CD4-positive, alpha-beta T cell treated with Interleukin-15 for 1 hour (primary cell): ENCODE results near the gene SLC29A3.

ENCODE experiments used
- DNase-seq: peaks from one replicate; pipeline ENCODE4 v3.0.0-alpha.2; 2020

The SLC29A3 gene

DNA sequence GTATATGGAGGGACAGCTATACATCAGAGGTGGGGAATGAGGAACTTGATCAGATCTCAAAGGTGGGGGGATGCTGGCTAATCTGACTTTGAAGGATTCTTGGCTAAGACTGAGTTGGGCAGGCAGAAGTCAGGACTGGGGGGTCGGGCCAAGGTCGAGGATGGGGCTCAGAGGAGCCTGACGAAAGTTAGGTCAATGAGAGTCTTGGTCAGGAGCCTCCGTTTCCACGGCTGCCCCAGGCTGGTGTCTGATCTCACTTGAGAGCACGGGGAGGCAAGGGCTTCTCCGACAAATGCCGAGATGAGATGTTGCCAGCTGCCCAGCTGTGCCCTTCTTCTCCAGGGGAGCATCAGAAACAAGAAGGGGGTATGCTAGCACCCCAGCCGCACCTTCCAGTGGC is 5.7 kb downstream of the SLC29A3 start:
- DNase-seq = no peak

DNA sequence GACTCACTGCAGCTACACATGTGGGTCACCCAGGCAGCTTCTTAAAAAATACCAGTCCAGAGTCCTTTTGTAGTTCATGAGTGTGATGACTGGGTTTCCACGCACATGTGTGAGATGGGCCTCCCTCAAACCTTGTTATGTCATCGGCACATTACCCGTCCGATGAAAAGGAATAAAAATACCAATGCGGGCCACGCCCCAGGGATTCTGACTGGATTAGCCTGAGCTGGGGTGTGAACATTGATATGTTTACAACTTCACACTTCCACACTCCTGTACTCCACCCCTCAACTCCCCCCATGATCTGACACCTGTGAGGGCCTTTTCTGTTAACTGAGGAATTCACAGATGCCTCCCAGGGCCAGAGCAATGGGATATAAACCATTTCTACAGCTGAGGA is 6.2 kb downstream of the SLC29A3 start:
- DNase-seq = no peak

DNA sequence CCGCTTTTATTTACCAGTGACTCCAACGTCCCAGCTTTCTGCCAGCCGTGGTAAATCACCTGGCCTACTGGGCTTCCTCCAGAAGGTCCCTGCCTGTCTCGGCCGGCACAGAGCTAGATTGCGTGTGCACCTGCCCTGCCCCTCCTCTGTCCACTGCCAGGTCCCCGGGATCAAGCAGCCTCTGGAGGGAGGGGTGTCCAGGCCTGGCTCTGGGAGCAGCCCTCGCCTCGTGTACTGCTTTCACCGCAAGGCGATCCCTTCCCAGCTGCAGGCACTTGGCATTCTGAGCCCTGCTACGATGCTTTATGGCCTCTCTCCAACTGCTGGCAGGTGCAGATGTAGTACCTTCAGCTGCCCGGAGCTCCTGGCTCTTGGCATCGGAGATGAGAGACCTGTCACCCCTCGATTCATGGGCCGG is 7.4 kb downstream of the SLC29A3 start:
- no peak for DNase-seq

DNA sequence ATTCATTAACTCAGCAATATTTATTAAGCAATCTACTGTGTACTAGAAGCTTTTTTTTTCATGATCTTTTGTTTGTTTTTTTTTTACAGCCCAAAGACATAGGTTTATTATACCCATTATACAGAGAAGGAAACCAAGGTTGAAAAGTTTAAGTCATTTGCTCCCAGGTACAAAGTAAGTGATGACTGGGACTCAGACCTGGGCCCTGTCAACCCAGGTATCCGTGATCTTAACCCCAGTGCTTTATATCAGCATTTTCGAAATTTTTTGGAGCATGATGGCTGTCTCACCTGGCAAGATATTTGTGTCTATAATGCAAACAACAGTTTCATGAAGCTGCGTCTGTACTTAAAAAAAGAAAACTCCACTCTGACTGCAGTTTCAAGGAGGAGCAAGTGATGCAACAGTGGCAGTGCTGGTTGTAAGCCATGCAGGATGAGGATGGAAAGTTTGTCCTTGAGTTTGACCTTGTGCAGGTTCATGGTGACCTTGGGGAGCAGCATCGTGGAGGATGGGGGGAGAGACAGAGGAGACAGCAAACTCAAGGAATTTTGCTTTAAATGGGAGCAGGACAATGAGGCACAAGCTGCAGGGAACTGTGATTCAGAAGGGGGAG is 11.8 kb downstream of the SLC29A3 start:
- no peak for DNase-seq

DNA sequence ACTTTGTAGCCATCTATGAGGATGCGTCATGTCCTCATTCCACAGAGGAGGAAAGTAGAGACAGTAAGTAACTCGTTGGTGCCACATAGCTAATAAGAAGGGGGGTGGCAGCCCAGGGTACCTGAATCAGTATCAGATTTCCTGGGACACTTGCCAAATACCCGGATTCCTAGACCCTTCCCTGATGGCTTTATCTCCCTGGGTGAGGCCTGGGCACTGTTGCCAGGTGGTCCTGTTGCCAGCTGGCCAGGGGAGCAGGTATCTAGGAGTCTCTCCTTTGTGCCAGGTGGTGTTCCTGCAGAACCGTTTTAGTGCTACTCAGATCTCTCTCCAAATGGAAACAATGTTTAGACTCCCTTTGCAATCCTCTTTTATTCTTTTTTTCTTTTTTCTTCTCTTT is 12.7 kb downstream of the SLC29A3 start:
- no peak for DNase-seq

DNA sequence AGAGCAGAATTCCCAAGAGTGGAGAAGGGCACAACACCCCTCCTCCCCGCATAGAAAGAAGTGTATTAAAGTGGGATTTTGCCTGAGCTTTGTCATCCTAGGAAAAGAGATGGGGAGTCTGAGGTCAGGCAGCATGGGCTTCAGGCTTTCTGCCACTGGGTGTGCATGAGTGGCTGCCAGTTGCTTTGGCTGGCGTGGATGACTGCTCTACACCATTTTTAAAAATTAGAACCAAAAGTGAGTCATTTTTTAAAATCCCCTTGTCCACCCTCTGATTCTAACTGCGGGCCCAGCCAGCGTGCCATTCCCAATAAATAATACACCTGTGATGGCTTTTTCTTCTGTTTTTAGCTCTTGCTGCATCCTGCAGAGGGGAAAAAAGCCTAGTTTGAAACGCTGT is 13.4 kb downstream of the SLC29A3 start:
- no peak for DNase-seq

DNA sequence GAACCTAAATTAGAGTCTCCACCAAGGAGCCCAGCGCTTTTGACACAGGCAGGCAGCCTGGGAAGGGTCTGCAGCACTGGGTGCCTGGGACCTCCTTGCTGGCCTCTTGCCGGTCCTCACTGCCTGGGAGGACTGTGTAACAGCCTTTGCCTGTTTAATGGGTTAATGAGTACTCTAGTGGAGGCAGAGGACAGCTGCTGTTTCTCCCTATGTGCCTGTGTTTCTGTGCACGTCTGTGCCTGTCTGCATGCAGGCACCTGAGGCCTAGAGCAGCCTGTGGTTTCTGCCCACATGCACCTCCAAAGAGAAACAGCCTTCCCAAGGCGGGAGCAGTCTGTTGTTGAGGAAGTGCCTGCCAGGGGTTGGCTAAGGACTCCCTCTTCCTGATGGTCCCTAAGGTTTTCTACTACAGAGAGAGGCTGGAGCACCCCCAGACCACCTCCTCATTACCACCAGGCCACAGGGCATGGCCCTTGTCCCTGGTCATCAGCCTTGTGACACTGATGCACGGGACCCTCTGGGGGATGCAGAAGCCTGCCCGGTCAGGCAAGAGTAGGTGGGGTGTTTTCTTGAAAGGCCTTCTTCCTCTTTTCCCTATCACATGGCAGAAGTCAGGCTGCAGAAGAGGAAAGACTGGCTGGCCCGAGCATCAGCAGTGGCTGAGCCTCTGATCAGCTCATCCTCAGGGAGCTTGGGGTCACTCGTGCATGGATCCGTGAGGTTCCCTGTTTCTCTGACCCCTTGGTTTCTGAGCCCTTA is 14.2 kb downstream of the SLC29A3 start:
- no peak for DNase-seq

DNA sequence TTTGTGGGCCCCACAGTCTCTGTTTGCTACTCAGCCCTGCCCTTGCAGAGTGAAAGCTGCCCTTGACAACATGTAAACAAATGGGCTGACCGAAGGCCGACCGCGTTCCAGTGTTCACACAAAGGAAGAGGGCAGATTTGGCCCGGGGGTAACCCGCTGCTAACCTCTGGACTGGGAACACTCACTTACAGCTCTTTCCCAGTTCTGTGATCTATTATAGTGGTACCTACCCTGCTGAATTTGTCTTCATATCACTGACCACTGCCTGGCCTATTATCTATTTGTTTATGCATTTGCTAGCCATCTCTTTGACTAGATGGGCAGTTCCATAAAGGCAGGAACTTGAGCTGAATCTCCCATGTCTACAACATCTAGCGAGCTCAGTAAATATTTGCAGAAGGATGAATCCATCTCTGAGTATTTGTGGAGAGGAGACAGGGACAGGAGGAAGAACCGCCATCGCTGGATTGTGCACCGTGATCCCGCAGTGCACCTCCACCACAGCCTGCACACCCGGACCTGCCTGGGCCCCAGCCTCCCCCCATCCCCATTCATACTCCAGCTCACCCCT is 15.2 kb downstream of the SLC29A3 start:
- DNase-seq = no peak

DNA sequence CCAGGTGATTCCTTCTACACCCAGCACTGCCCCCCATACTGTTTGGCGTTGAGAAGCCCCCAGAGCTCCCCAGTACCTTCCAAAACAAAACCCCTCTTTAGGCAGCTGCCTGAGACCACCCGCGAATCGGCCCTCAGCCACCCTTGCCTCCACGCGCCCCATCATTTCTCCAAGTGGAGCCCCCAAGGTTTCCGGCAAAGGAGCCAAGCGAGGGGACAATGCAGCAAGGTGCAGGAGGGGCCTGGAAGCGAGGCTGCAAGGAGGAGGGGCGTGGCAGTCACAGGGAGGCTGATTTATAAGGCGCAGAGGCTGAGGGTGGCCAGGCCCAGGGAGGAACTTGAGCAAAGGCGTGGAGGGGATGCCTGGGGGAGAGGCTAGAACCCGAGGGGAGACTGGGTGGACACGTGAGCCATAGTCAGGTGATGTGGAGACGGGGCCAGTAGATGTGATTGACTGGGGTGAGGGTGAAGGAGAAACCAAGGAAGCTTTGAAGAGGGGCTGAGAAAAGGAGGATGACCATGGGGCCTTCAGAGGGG is 16.2 kb downstream of the SLC29A3 start:
- no peak for DNase-seq

DNA sequence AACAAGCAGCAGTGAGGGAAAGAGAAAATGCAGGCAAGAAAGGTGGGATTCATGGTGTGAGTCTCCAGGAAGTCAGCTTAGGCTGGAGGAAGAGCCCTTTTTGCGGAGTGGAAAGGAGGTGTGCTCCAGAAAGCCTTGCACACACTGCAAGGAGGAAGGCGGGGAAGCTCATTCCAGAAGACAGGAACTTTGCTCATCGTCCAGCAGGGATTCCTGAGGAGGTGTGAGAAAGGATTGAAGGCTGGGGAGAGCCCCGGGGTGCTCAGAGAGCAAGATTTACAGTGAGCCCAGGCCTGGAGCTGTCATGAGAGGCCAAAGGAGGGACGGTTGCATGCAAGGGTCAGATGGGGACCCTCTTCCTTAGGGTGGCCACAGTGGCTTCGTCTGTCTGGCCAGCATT is 17.6 kb downstream of the SLC29A3 start:
- no peak for DNase-seq

DNA sequence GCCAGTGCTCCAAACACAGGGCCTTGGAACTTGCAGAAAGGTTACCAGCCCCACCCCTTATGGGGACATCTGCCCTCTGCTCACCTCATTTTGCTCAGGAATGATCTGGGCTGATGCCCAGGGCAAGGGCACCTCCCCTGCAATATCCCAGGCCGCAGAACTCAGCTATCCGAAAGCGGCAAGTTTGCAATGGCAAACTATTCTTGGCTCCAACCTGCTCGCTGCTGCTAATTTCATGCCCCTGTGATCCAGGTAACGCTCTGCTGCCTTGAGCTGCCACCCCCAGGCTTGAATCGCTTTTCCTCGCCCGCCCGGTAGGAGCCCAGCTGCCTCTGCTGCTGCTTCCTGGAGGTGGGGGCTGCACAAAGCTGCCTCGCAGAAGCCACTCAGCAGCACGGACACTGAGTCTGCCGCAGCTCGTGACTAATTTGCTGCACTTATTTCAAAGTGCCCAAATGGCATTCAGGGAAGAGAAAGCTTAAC is 18.2 kb downstream of the SLC29A3 start:
- DNase-seq = no peak

DNA sequence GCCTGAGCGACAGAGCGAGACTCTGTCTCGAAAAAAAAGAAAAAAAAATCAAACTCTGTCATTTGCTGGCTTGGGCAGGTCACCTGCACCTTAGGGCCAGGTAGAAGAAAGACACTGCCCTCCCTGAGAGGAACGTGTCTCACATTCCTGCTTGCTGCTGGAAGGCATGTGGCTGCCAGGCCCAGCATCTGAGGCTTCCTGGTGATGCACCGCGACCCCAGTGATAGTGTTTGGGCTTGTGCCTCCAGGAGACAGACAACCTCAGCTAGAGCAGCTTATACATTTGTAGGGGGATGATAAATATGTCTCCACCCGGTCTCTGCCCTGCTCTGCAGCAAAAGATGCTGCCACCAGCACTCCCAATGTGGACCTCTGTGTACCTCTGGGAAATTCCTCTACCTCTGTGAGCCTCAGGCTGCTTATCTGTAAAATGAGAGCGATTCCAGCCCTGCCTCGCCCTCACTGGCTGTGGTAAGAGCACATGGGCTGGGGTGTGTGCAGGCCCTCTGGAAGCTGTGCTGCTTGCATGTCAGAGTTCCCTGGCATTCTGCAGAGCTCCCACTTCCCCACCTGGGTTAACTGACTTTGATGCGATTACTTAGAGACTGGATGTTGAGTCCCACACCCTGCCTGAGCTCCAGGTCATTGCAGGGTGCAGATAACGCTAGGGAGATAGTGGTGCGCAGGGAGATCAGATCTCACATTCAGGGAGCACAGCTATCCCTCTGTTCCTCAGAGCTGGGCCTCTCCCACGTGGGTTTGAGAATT is 19.9 kb downstream of the SLC29A3 start:
- no peak for DNase-seq

DNA sequence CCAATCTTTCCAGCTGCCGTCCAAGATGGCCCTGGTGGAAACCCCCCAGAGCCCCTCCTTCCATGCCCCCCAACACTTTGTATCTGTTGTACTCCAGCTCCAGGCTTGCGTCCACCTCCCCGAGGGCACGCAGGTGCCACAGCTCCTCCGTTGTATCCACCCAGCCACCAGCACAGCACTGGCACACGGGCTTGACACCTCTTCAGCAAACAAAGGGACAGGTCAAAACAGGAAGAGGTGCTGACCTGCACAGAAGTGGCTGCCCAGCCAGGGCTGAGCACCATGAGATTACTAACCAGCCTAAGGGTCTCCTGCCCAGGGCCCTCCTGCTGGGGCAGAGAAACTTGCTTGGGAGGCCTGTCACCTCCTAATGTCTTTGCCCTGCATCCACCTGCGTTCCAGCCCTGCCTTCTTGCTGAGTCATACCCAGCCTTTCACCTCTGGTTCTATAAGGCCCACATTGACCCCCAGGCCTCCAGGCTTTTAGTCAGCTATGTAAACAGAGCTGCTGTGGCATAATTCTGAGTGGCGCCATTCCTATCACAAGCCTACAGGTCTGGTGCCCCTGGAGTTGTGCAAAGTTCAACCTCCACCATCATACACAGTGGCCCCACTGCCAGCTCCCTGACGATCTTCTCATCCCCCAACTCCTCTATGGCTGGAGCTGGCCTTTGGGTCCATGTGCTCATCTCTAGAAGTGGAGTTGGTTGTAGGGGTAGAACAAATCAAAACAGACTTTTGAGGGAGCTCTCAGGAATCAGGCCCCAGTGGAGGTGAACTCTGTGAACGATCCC is 20.9 kb downstream of the SLC29A3 start:
- DNase-seq = no peak

DNA sequence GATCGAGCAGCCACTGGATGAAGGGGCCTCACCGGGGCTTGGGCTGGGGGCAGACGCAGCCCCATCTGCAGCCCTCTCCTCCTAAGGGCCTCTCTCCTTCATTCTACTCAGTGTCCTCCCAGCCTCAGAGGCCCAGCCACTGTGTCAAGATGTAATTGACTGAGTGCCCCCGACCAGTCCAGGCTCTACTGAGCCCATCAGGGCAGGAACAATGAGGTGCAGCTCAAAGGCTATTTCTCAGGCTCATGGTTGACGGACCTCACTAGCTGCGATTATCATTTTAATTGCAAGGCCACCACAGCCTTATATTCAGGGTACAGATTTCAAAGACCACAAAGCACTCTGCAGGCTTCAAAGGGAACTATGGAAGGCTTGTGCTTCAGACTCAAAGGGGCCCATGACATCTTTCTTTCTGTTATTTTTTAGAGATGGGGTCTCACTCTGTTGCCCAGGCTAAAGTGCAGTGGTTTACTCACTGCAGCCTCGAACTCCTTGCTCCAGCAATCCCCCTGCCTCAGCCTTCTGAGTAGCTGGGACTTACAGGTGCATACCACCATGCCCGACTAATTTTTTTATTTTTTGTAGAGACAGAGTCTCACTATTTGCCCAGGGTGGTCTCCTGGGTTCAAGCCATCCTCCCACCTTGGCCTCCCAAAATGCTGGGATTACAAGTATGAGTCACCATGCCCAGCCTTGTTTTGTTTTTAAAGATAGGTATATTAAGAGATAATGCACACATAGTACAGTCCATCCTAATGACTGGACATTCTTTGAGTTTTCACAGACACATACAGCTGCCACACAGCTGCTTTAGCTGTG is 23.7 kb downstream of the SLC29A3 start:
- no peak for DNase-seq

DNA sequence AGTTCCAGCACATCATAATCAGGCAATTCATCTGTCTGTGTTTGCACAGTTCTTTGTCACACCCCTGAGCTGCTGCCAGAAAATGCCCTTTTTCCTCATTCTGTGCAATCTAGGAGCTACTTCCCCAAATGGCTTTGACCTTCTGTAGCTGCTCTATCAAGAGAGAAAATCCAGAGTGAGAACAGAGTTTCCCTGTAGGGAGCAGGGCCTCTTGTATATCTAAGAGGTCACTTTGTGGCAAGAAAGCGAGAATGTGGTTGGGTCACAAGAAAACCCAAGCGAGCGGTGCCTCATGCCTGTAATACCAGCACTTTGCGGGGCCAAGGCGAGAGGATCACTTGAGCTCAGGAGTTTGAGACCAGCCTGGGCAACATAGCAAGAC is 24.3 kb downstream of the SLC29A3 start:
- no peak for DNase-seq

DNA sequence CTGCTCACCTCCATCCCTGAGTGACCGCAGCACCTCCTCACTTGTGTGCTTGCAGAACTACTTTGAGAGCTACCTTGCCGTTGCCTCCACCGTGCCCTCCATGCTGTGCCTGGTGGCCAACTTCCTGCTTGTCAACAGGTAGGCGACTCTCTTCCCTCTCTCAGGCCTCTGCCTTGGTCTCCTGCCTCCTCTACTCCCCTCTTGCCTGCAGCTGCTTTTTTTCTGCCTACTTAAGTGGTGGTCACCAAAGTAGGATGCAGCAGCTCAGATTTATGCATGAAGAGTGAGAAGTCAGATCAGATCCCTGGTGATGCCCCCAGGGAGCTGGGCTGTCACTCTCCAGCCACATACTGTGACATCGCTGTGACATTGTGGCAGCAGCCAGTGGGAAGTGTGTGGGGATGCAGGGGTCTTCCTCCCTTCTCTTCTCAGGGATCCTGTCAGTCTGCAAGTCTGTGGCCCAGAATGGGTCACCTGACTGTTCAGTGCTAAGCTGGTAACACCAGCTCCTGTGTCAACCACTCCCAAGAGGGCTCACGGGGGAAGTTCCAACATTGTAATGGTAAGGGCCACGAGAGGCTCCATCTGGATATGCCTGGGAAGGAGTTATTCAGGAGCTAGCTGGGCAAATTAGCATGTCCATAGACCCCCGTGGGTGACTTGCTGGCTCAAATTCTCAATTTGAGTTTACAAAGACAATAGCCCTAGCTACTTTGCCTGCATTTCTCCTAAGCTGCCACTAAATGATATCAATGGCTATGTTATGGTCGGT is 25.3 kb downstream of the SLC29A3 start:
- DNase-seq = no peak

DNA sequence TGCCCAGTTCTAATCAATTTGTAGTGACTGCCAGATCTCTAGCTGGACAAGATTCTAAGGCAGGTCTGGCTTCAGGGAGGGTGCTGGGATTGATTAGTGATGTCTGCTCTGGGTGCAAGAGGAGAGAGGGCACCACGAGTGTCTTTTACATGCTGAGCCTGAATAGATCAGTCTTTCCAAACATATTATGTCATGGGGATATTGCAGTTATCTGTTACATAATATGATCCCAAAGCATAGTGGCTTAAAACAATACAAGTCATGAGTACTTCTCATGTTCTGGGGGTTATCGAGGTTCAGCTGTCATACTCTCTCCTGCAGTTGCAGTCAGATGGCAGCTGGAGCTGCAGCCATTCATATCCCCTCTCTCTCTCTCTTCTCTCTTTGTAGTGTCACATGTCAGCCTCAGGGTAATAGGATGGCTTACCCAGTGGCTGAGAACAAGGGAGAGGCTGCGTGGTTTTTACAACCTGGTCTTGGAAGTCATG is 26.0 kb downstream of the SLC29A3 start:
- no peak for DNase-seq

DNA sequence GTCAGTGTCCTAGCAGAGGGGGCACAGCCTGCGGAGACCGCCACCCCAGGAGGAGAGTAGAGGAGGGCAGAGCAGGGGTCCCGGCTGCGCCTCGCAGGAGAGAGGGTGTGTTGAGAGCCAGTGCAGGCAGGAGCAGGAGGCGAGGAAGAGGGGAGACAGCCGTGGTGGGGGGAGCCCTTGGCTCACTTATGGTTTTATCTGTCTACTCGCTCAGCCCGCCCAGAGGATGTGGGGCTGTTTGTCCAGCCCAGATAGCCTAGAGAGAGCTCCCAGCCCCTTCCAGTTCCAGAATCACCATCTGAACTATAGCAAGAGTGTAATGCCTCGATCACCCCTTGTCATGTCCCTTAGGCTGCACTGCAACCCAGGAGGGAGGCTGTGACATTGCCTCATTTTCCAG is 26.6 kb downstream of the SLC29A3 start:
- DNase-seq = no peak

DNA sequence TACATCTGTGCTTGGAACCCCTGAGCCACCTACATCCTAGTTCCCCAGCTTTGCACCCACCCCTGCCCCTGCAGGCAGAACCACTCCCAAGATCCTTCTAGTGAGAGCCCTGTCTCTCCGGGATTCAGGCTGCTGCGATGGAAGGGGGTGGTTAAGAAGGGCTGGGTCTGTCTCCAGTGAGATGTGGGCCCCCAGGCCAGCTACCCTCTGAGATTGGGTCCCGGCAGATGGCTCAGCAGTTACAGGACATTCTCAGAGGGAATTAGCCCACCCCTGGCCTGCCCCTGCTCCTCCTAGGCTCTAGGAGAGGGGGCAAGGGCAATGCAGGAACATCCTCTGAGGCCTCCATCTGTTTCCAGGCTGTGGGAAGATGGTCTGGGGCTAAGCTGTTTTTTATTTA is 27.7 kb downstream of the SLC29A3 start:
- no peak for DNase-seq

DNA sequence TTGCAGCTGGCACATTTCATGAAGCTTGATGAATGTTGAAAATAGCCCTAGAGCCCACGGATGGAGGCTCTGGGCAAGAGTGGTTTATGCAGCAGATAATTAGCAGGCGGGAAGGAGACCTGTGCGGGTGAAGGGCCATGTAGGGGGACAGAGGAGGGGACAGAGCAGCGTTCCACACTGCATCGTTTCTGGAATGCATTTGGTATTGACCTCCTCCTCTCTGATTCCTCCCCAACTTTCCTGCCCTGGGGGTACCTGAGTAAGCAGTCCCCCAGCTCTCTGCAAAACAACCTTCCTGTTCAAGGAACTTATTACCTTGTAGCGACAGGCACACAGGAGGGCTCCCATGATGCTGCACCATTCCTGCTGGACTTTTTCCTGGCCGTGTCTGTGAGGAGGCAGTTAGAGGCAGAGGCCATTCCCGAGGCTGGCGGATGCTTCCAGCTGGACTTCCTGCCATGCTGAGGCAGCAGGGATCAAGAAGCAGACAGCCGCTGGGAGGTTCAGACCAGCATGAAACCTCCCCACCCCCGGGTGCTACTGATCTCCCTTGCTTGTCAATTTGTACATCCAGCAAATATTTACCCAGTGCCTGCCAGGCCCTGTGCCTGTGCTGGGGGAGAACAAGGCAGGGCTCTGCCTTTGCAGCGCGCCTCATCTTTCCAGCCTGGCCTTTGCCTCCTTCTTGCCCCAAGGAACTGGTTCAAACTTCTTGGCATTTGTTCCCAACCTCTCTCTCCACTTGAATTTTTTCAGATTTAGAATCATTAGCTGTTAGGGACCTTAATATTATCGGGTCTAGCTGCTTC is 28.7 kb downstream of the SLC29A3 start:
- DNase-seq = no peak
